Neural progenitor cell (in vitro differentiated cells): ENCODE measurements around the gene BCAP31. TPM values are rescaled to one million over a fixed set of nuclear protein-coding genes. Genes with fewer than 3 reads are reported as not detected.
A peak's percentile ranks its signal among the peaks of the same experiment; 100 is the strongest.

Experiments
- DNase-seq: peaks from one replicate; pipeline ENCODE4 v3.0.0-alpha.2; 2016; ENCODE audit warnings: low spot score
- H2AFZ ChIP-seq: fragments of 200-600 bp; sonication (generic); replicated peaks from 2 replicates; pipeline ENCODE4 v1.6.1; 2016; ENCODE audit warnings: antibody characterized with exemption
- H3F3A ChIP-seq: fragments of 200-600 bp; sonication (generic); 2 replicates; pipeline ENCODE4 v1.6.1; 2016; ENCODE audit warnings: antibody characterized with exemption, low read depth
- H3K27ac ChIP-seq: fragments of 200-600 bp; sonication (generic); 2 replicates; pipeline ENCODE4 v1.5.1; 2016; ENCODE audit warnings: mild to moderate bottlenecking
- H3K27me3 ChIP-seq: fragments of 200-600 bp; sonication (generic); 2 replicates; pipeline ENCODE4 v1.6.1; 2016; ENCODE audit warnings: mild to moderate bottlenecking, moderate library complexity
- H3K36me3 ChIP-seq: fragments of 200-600 bp; sonication (generic); 2 replicates; pipeline ENCODE4 v1.5.1; 2016
- H3K4me1 ChIP-seq: fragments of 200-600 bp; sonication (generic); 2 replicates; pipeline ENCODE4 v1.6.1; 2016; ENCODE audit warnings: mixed run types
- H3K4me2 ChIP-seq: fragments of 200-600 bp; sonication (generic); 2 replicates; pipeline ENCODE4 v1.6.1; 2016
- H3K4me3 ChIP-seq: fragments of 200-600 bp; sonication (generic); 2 replicates; pipeline ENCODE4 v1.5.1; 2016
- H3K79me2 ChIP-seq: fragments of 200-600 bp; sonication (generic); 2 replicates; pipeline ENCODE4 v1.6.1; 2016; ENCODE audit warnings: low read depth
- H3K9ac ChIP-seq: fragments of 200-600 bp; sonication (generic); 2 replicates; pipeline ENCODE4 v1.6.1; 2016
- H3K9me3 ChIP-seq: fragments of 200-600 bp; sonication (generic); 2 replicates; pipeline ENCODE4 v1.5.1; 2016; ENCODE audit warnings: low read depth
- H4K20me1 ChIP-seq: fragments of 200-600 bp; sonication (generic); 2 replicates; pipeline ENCODE4 v1.6.1; 2016; ENCODE audit warnings: low read depth
- H3K27ac Mint-ChIP-seq: 3 replicates; pipeline ENCODE4 v1.8.0; 2021; ENCODE audit warnings: mixed read lengths
- H3K27me3 Mint-ChIP-seq: 2 replicates; pipeline ENCODE4 v1.8.0; 2022; ENCODE audit warnings: low read depth, mild to moderate bottlenecking, inconsistent platforms, moderate library complexity, mixed read lengths; ENCODE audit not compliant: insufficient read depth
- H3K36me3 Mint-ChIP-seq: 3 replicates; pipeline ENCODE4 v1.8.0; 2021; ENCODE audit warnings: mixed read lengths
- H3K4me1 Mint-ChIP-seq: 3 replicates; pipeline ENCODE4 v1.8.0; 2021; ENCODE audit warnings: mixed read lengths
- H3K4me3 Mint-ChIP-seq: 3 replicates; pipeline ENCODE4 v1.8.0; 2021; ENCODE audit warnings: mild to moderate bottlenecking, moderate library complexity, mixed read lengths
- H3K9me3 Mint-ChIP-seq: 3 replicates; pipeline ENCODE4 v1.8.0; 2020; ENCODE audit warnings: mixed read lengths
- EZH2 ChIP-seq: fragments of 200-600 bp; sonication (generic); IDR thresholded peaks from 2 replicates; pipeline ENCODE4 v1.6.1; 2017; ENCODE audit warnings: antibody characterized with exemption, mild to moderate bottlenecking, moderate library complexity
- EZH2phosphoT487 ChIP-seq: fragments of 200-600 bp; sonication (generic); IDR thresholded peaks from 2 replicates; pipeline ENCODE4 v1.6.1; 2017; ENCODE audit warnings: antibody characterized with exemption
- total RNA-seq: library from RNA; depleted of rRNA; stranded (reverse); fragments of >200 nt; gene quantifications from 2 replicates; pipeline ENCODE4 v1.2.3, GENCODE V29; 2015; ENCODE audit warnings: low replicate concordance
- TF ChIP-seq, protein P1 (sequence below): fragments of 200-600 bp; sonication (generic); IDR thresholded peaks from 2 replicates; pipeline ENCODE4 v1.5.1; 2017; ENCODE audit warnings: antibody characterized with exemption, mild to moderate bottlenecking

BCAP31 gene
- total RNA-seq, 1 donor from 2014 or later: 52.5 TPM

DNA sequence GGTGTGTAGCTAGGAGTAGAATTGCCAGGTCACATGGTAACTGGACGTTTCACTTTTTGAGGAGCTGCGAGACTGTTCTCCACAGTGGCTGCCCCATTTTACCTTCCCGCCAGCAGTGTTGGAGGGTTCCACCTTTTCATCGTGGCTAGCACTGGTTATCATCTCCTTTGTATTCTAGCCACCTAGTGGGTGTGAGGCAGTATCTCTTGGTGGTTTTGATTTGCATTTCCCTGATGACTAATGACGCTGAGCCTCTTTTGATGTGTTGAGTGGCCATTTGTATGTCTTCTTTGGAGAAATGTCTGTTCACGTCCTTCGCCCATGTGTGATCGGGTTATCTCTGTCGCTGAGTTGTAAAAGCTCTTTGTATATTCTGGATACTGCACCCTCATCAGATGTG is 11.1 kb upstream of the BCAP31 start:
- no peak overlapping the region for H2AFZ ChIP-seq
- H3F3A ChIP-seq: no peaks in the 10 kb centered on the region
- no peak overlapping the region for H3K4me3 ChIP-seq
- no peaks in the 10 kb centered on the region for H4K20me1 ChIP-seq
- H3K27ac Mint-ChIP-seq: no peak overlapping the region
- TF ChIP-seq, protein P1, sequence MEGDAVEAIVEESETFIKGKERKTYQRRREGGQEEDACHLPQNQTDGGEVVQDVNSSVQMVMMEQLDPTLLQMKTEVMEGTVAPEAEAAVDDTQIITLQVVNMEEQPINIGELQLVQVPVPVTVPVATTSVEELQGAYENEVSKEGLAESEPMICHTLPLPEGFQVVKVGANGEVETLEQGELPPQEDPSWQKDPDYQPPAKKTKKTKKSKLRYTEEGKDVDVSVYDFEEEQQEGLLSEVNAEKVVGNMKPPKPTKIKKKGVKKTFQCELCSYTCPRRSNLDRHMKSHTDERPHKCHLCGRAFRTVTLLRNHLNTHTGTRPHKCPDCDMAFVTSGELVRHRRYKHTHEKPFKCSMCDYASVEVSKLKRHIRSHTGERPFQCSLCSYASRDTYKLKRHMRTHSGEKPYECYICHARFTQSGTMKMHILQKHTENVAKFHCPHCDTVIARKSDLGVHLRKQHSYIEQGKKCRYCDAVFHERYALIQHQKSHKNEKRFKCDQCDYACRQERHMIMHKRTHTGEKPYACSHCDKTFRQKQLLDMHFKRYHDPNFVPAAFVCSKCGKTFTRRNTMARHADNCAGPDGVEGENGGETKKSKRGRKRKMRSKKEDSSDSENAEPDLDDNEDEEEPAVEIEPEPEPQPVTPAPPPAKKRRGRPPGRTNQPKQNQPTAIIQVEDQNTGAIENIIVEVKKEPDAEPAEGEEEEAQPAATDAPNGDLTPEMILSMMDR: no peak
- TF ChIP-seq EZH2 (no peak), EZH2phosphoT487 (no peak)
- H3K4me1 Mint-ChIP-seq: peaks cover 8% of the 10 kb centered on the region
- no peak overlapping the region for H3K27ac ChIP-seq
- H3K4me3 Mint-ChIP-seq: no peak overlapping the region
- H3K36me3 Mint-ChIP-seq: peaks cover 16% of the 10 kb centered on the region
- peaks cover 38% of the 10 kb centered on the region for H3K9me3 Mint-ChIP-seq
- H3K4me2 ChIP-seq: no peak overlapping the region
- H3K9me3 ChIP-seq: no peaks in the 10 kb centered on the region
- H3K79me2 ChIP-seq: no peaks in the 10 kb centered on the region
- no peak overlapping the region for H3K9ac ChIP-seq
- no peak for DNase-seq
- peaks cover 2% of the 10 kb centered on the region for H3K27me3 Mint-ChIP-seq
- no peaks in the 10 kb centered on the region for H3K36me3 ChIP-seq
- no peaks in the 10 kb centered on the region for H3K4me1 ChIP-seq
- no peaks in the 10 kb centered on the region for H3K27me3 ChIP-seq

DNA sequence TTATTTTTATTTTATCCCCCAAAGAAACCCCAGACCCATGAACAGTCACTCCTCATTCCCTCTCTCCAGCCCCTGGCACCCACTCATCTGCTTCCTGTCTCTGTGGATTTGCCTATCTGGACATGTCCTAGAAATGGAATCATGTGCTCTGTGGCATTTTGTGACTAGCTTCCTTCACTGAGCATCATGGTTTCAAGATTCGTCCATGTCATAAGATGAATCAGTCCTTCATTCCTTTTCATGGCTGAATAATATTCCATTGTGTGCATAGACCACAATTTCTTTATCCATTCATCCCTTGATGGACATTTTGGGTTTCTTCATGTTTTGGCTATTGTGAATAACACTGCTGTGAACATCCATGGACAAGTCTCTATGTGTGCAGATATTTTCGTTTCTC is 10.7 kb upstream of the BCAP31 start:
- H3K9me3 Mint-ChIP-seq: peaks cover 38% of the 10 kb centered on the region
- TF ChIP-seq, protein P1: no peak
- DNase-seq: no peak
- peaks cover 8% of the 10 kb centered on the region for H3K4me1 Mint-ChIP-seq
- no peaks in the 10 kb centered on the region for H4K20me1 ChIP-seq
- H3K79me2 ChIP-seq: no peaks in the 10 kb centered on the region
- H3K9me3 ChIP-seq: no peaks in the 10 kb centered on the region
- no peak overlapping the region for H2AFZ ChIP-seq
- no peak overlapping the region for H3K4me2 ChIP-seq
- no peak overlapping the region for H3K9ac ChIP-seq
- H3F3A ChIP-seq: no peaks in the 10 kb centered on the region
- H3K27me3 ChIP-seq: no peaks in the 10 kb centered on the region
- peaks cover 2% of the 10 kb centered on the region for H3K27me3 Mint-ChIP-seq
- H3K4me3 Mint-ChIP-seq: peak overlapping the region; percentile 31
- peaks cover 16% of the 10 kb centered on the region for H3K36me3 Mint-ChIP-seq
- no peaks in the 10 kb centered on the region for H3K4me1 ChIP-seq
- H3K27ac ChIP-seq: no peak overlapping the region
- no peak overlapping the region for H3K27ac Mint-ChIP-seq
- H3K4me3 ChIP-seq: no peak overlapping the region
- no peaks in the 10 kb centered on the region for H3K36me3 ChIP-seq

DNA sequence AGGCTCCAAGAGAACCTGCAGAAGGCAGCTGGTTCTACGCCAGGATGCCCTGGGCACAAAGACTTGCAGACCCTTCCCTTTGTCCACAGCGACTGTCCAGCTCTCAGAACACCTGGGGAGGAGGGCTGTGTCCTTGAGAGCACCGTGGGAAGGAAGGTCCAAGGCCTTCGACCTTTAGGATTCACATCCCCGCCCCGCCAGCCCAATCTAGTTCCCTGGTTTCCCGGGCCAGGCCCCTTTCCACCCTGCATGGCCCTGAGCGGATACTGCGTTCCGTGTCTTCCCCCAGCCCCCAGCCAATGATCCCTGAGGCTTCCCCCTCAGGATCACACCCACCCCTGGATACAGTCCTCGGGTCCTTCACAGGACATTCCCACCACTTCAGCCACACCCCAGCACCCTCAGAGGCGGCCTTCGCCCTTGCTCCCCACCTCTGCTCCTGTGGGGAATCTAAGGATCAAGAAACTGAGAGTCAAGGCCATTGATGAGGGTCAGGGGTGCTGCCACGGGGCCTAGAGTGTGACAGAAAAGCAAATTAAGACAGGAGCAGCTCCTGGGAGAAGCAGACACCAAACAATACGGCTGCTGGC is 9.6 kb upstream of the BCAP31 start:
- TF ChIP-seq EZH2: no peak
- TF ChIP-seq EZH2phosphoT487: no peak
- TF ChIP-seq, protein P1: no peak
- H3K27me3 Mint-ChIP-seq: peaks cover 2% of the 10 kb centered on the region
- no peak overlapping the region for H3K27ac ChIP-seq
- no peak overlapping the region for H3K4me3 Mint-ChIP-seq
- no peaks in the 10 kb centered on the region for H3K27me3 ChIP-seq
- H3K4me2 ChIP-seq: no peak overlapping the region
- H3K9me3 ChIP-seq: no peaks in the 10 kb centered on the region
- H3K27ac Mint-ChIP-seq: no peak overlapping the region
- no peaks in the 10 kb centered on the region for H3K36me3 ChIP-seq
- peaks cover 7% of the 10 kb centered on the region for H3K4me1 Mint-ChIP-seq
- H3K4me3 ChIP-seq: no peak overlapping the region
- H3F3A ChIP-seq: no peaks in the 10 kb centered on the region
- H3K9me3 Mint-ChIP-seq: peaks cover 43% of the 10 kb centered on the region
- no peaks in the 10 kb centered on the region for H4K20me1 ChIP-seq
- peaks cover 16% of the 10 kb centered on the region for H3K36me3 Mint-ChIP-seq
- H3K4me1 ChIP-seq: no peaks in the 10 kb centered on the region
- no peak overlapping the region for H2AFZ ChIP-seq
- H3K9ac ChIP-seq: no peak overlapping the region
- DNase-seq: no peak
- H3K79me2 ChIP-seq: no peaks in the 10 kb centered on the region
